ENCODE results near the gene PAGE2B. TPM values are rescaled to one million over a fixed set of nuclear protein-coding genes. Genes with fewer than 3 reads are reported as not detected.
"Not testable (repeated sequence)": the region's sequence is repeated elsewhere in the genome, so short reads cannot be mapped to it uniquely, and the experiment has no call there.

Gene PAGE2B
- total RNA-seq, 1 experiment from 2014 or later, result not detected

DNA sequence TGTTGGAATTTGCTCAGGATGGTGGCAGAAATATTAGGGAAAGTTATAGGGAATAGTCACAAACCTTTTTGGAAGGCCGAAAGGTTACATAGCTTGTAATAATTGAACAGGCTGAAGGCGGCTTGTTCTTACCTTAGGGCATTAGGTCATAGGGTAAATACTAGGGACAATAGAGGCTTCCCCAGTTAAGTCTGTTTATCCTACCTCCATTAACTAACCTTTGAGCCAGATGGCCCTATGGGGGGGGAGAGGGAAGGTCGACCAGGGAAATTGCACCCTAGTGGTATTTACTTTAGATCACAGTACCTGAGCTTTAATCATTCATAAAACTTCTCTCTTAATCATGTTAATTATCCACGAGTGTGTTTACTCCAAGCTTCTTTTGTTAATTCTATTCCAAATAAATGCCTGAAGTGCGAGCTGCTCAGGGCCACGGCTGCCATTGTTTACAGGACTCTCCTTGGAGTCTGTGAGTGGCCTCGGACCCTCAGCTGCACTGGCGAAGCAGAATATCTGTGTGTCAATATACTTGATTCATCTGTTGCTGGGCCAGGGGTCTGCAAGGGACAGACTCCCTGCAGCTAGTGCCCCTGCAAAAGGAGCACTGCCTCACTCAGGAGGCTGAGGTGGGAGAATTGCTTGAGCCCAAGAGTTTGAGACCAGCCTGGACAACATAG is 36.9 kb downstream of the PAGE2B start:
- Histone ChIP-seq H3K36me3 (ENCODE audit: control insufficient read depth in 1 of 2, insufficient read depth in 2 of 2, low read length in 2 of 2) (no peaks in the 10 kb centered on the region), H3K9ac (ENCODE audit: low read length) (no peak overlapping the region), H2AFZ (ENCODE audit: low read depth, low read length, poor library complexity, severe bottlenecking) (no peak overlapping the region), H3K27me3 (ENCODE audit: insufficient read depth, low read length) (no peaks in the 10 kb centered on the region), H3K79me2 (ENCODE audit: insufficient read depth, low read length) (no peaks in the 10 kb centered on the region), H3K9me2 (ENCODE audit: insufficient read depth) (no peaks in the 10 kb centered on the region), H3K4me1 (ENCODE audit: control insufficient read depth in 1 of 2, insufficient read depth in 2 of 2, low read length in 2 of 2) (no peaks in the 10 kb centered on the region), H3K9me3 (ENCODE audit: control insufficient read depth in 1 of 2, insufficient read depth in 1 of 2, low read depth in 1 of 2, low read length in 2 of 2) (no peaks in the 10 kb centered on the region), H4K20me1 (ENCODE audit: insufficient read depth) (no peaks in the 10 kb centered on the region), H3K27ac (ENCODE audit: low read depth, low read length) (no peak overlapping the region), H3K4me2 (ENCODE audit: low read length) (no peak overlapping the region), H3K4me3 (replicated peaks in 1 of 2; ENCODE audit: low read depth in 1 of 2, low read length in 2 of 2) (no peak overlapping the region)
- CTCF ChIA-PET, result no interaction called here
- RAD21 ChIA-PET (ENCODE audit: low non-redundant PET in 1 of 2, low total read pairs in 2 of 2, uncharacterized antibody in 2 of 2, unreplicated experiment in 2 of 2), result no interaction called here
- BruUV-seq (replicated peaks), result no TSS peak
- no peak for DNase-seq (ENCODE audit: low read depth, low spot score)
- ATAC-seq, result no peak
- POLR2A ChIA-PET, result no interaction called here
- TF ChIP-seq TCF7L2 (IDR thresholded peaks at IDR 0.05; ENCODE audit: borderline replicate concordance, extremely low read depth, insufficient read depth, insufficient read length), result no peak
- TF ChIP-seq EZH2phosphoT487 (IDR thresholded peaks at IDR 0.05; ENCODE audit: borderline replicate concordance), result no peak
- no peak for TF ChIP-seq EZH2 (IDR thresholded peaks at IDR 0.05)
- TF ChIP-seq, protein P1, sequence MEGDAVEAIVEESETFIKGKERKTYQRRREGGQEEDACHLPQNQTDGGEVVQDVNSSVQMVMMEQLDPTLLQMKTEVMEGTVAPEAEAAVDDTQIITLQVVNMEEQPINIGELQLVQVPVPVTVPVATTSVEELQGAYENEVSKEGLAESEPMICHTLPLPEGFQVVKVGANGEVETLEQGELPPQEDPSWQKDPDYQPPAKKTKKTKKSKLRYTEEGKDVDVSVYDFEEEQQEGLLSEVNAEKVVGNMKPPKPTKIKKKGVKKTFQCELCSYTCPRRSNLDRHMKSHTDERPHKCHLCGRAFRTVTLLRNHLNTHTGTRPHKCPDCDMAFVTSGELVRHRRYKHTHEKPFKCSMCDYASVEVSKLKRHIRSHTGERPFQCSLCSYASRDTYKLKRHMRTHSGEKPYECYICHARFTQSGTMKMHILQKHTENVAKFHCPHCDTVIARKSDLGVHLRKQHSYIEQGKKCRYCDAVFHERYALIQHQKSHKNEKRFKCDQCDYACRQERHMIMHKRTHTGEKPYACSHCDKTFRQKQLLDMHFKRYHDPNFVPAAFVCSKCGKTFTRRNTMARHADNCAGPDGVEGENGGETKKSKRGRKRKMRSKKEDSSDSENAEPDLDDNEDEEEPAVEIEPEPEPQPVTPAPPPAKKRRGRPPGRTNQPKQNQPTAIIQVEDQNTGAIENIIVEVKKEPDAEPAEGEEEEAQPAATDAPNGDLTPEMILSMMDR (IDR thresholded peaks at IDR 0.05 in 2 of 3, conservative IDR thresholded peaks at IDR 0.05 in 1 of 3; ENCODE audit: borderline replicate concordance in 1 of 3, insufficient read depth in 1 of 3, low read depth in 2 of 3, low read length in 2 of 3), result no peak
- TF ChIP-seq POLR2A (IDR thresholded peaks at IDR 0.05; ENCODE audit: borderline replicate concordance, extremely low read depth, insufficient read depth, insufficient read length), result no peak
- TF ChIP-seq EGR1 (IDR thresholded peaks at IDR 0.05; ENCODE audit: low read depth), result no peak
- no peak for TF ChIP-seq SIN3A (IDR thresholded peaks at IDR 0.05; ENCODE audit: low read depth)
- no peak for TF ChIP-seq YY1 (IDR thresholded peaks at IDR 0.05; ENCODE audit: extremely low read depth, insufficient replicate concordance, low read depth, low read length)
- TF ChIP-seq POLR2AphosphoS5 (IDR thresholded peaks at IDR 0.05; ENCODE audit: low read depth, low read length), result no peak
- intact Hi-C loops (cut with micrococcal nuclease), result no loop called here

DNA sequence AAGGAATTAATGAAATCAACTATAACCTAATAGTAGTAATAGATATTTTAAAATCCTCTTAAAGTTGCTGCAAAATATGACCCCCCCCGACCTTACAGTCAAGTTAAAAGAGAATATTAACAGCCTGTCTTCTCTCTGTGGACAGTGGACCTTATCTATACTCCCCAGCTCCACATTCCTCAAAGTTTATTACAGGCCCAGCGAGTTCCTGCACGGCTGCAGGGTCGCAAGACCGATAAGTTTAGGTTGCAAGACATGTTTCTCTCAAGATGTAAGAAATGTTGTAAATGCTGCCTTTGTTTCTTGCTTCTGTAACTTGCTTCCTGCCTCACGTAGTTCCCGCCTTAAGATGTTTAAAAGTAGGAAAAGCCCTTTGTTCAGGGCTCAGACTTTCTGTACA is 41.8 kb downstream of the PAGE2B start:
- ATAC-seq; H3K27ac ChIP-seq (ENCODE audit: low read depth, low read length); H2AFZ ChIP-seq (ENCODE audit: low read depth, low read length, poor library complexity, severe bottlenecking); POLR2A ChIA-PET; H3K9me3 ChIP-seq (ENCODE audit: control insufficient read depth in 1 of 2, insufficient read depth in 1 of 2, low read depth in 1 of 2, low read length in 2 of 2); H3K9me2 ChIP-seq (ENCODE audit: insufficient read depth); intact Hi-C loops (cut with micrococcal nuclease); H3K27me3 ChIP-seq (ENCODE audit: insufficient read depth, low read length); H3K4me3 ChIP-seq (replicated peaks in 1 of 2; ENCODE audit: low read depth in 1 of 2, low read length in 2 of 2); H3K36me3 ChIP-seq (ENCODE audit: control insufficient read depth in 1 of 2, insufficient read depth in 2 of 2, low read length in 2 of 2); CTCF ChIA-PET; H4K20me1 ChIP-seq (ENCODE audit: insufficient read depth); H3K4me2 ChIP-seq (ENCODE audit: low read length); RAD21 ChIA-PET (ENCODE audit: low non-redundant PET in 1 of 2, low total read pairs in 2 of 2, uncharacterized antibody in 2 of 2, unreplicated experiment in 2 of 2); H3K9ac ChIP-seq (ENCODE audit: low read length); BruUV-seq (replicated peaks); H3K79me2 ChIP-seq (ENCODE audit: insufficient read depth, low read length); H3K4me1 ChIP-seq (ENCODE audit: control insufficient read depth in 1 of 2, insufficient read depth in 2 of 2, low read length in 2 of 2); DNase-seq (ENCODE audit: low read depth, low spot score): not testable (repeated sequence)
